Brain microvascular endothelial cell (primary cell): ENCODE results near the gene MOV10L1.
A peak's percentile ranks its signal among the peaks of the same experiment; 100 is the strongest.

Experiments
- DNase-seq: peaks from one replicate; pipeline ENCODE4 v3.0.0-alpha.2; 2020
- H3K27ac ChIP-seq: fragments of 250-450 bp; sonication (Bioruptor Pico); 2 replicates; pipeline ENCODE4 v1.5.1; 2020; ENCODE audit warnings: mild to moderate bottlenecking, moderate library complexity
- H3K27me3 ChIP-seq: fragments of 250-450 bp; sonication (Bioruptor Pico); replicated peaks from 2 replicates; pipeline ENCODE4 v1.5.1; 2020; ENCODE audit warnings: mild to moderate bottlenecking
- H3K36me3 ChIP-seq: fragments of 250-450 bp; sonication (Bioruptor Pico); replicated peaks from 2 replicates; pipeline ENCODE4 v1.5.1; 2020; ENCODE audit warnings: mild to moderate bottlenecking
- H3K4me3 ChIP-seq: 2 replicates; pipeline ENCODE4 v1.5.1; 2011; ENCODE audit warnings: low read depth, mild to moderate bottlenecking, control low read depth, low read length, moderate library complexity
- CTCF ChIP-seq: IDR thresholded peaks from 2 replicates; pipeline ENCODE4 v1.5.1; 2011; ENCODE audit warnings: low read depth, mild to moderate bottlenecking, moderate library complexity, low read length, control low read depth, inconsistent platforms; ENCODE audit errors: missing control alignments
- in situ Hi-C: cut with HindIII; loops from 2 replicates; pipeline ENCODE4 v1.10.0; 2017; ENCODE audit warnings: low sequenced_read_pairs, low pct_ligation_motif_present

Gene MOV10L1

GRCh38 chr22:50205781-50206569, 116.2 kb downstream of the MOV10L1 start:
- in situ Hi-C loops, result no loop called here
- TF ChIP-seq CTCF, result no peak
- Histone ChIP-seq H3K4me3 (no peak overlapping the region), H3K27ac (no peak overlapping the region), H3K36me3 (peaks cover 21% of the 10 kb centered on the region), H3K27me3 (no peaks in the 10 kb centered on the region)
- DNase-seq, result no peak

- peak; percentile 72 for TF ChIP-seq CTCF
- in situ Hi-C loops, result no loop called here
- peak; percentile 28 for DNase-seq
- Histone ChIP-seq H3K36me3 (peaks cover 25% of the 10 kb centered on the region), H3K4me3 (no peak overlapping the region), H3K27me3 (no peaks in the 10 kb centered on the region), H3K27ac (no peak overlapping the region)
These were observed 116.8 kb downstream of the MOV10L1 start for GRCh38 chr22:50206599-50206998.

GRCh38 chr22:50207383-50208140, 117.8 kb downstream of the MOV10L1 start:
- in situ Hi-C loops, result no loop called here
- no peak for TF ChIP-seq CTCF
- Histone ChIP-seq H3K36me3 (peaks cover 25% of the 10 kb centered on the region), H3K4me3 (no peak overlapping the region), H3K27me3 (no peaks in the 10 kb centered on the region), H3K27ac (no peak overlapping the region)
- no peak for DNase-seq

GRCh38 chr22:50208430-50208938, 118.7 kb downstream of the MOV10L1 start:
- DNase-seq, result no peak
- Histone ChIP-seq H3K36me3 (peaks cover 28% of the 10 kb centered on the region), H3K27ac (no peak overlapping the region), H3K4me3 (no peak overlapping the region), H3K27me3 (no peaks in the 10 kb centered on the region)
- TF ChIP-seq CTCF, result no peak
- in situ Hi-C loops, result no loop called here

- no peak overlapping the region for H3K27ac ChIP-seq
- peaks cover 25% of the 10 kb centered on the region for H3K36me3 ChIP-seq
- H3K27me3 ChIP-seq, result no peaks in the 10 kb centered on the region
- in situ Hi-C loops, result no loop called here
- no peak for TF ChIP-seq CTCF
- no peak for DNase-seq
- H3K4me3 ChIP-seq, result no peak overlapping the region
These were observed 119.4 kb downstream of the MOV10L1 start for GRCh38 chr22:50208939-50209892.
